Ectodermal cell (in vitro differentiated cells): ENCODE measurements around the gene GAL3ST2.

Experiments used
- H3K27ac ChIP-seq: 2 replicates; pipeline ENCODE4 v1.7.0; 2013; ENCODE audit warnings: mild to moderate bottlenecking, low read depth, low read length; ENCODE audit not compliant: insufficient read depth, poor library complexity, severe bottlenecking
- H3K27me3 ChIP-seq: 2 replicates; pipeline ENCODE4 v1.7.0; 2013; ENCODE audit warnings: mild to moderate bottlenecking, low read length; ENCODE audit not compliant: insufficient read depth, control insufficient read depth, poor library complexity, severe bottlenecking
- H3K36me3 ChIP-seq: one replicate; pipeline ENCODE4 v1.7.0; 2013; ENCODE audit warnings: low read length; ENCODE audit not compliant: control insufficient read depth, insufficient read depth
- H3K4me1 ChIP-seq: one replicate; pipeline ENCODE4 v1.7.0; 2013; ENCODE audit warnings: low read length; ENCODE audit not compliant: control insufficient read depth, insufficient read depth
- H3K4me3 ChIP-seq: 2 replicates; pipeline ENCODE4 v1.7.0; 2013; ENCODE audit warnings: low read depth, low read length, control low read depth; ENCODE audit not compliant: insufficient read depth
- H3K9me3 ChIP-seq: 2 replicates; pipeline ENCODE4 v1.7.0; 2013; ENCODE audit warnings: mild to moderate bottlenecking, low read length, moderate library complexity; ENCODE audit not compliant: control insufficient read depth
- WGBS, 2 experiments: methylation state at CpG; one replicate each; pipeline ENCODE4 v1.1.7; 2013; ENCODE audit warnings: missing lambda C conversion rate in 2 of 2; 5-methylcytosine and 5-hydroxymethylcytosine counted together

GAL3ST2 gene

DNA sequence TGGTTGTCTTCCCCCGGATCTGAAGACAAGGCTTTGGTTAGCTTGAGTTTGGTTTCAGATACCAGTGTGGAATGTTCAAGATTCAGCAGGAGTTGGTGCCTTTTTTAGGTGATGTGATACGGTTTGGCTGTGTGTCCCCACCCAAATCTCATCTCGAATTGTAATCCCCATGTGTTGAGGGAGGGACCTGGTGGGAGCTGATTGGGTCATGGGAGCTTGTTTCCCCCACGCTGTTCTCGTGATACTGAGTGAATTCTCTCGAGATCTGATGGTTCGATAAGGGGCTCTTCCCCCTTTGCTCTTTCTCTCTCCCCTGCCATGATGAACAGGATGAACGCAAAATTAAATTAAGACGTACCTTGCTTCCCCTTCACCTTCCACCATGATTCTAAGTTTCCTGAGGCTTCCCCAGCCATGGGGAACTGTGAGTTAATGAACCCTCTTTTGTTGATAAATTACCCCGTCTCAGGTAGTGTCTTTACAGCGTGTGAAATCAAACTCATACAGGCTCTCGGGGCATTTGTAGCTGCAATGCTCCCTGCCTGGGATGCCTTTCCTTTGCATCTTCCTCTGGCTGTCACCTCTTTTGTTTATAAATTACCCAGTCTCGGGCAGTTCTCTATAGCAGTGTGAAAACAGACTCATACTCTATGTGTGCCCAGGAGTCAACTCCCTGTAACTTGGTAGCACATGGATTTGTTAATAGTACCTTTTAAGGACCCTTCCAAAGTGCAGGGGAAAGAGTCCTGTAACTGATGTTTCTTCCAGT is 60.8 kb downstream of the GAL3ST2 start:
- no peaks in the 10 kb centered on the region for H3K27me3 ChIP-seq
- H3K4me3 ChIP-seq: no peak overlapping the region
- H3K36me3 ChIP-seq: no peaks in the 10 kb centered on the region
- H3K9me3 ChIP-seq: no peaks in the 10 kb centered on the region
- no peak overlapping the region for H3K27ac ChIP-seq
- 72 to 82% methylated on average over 13 of the region's 13 CpGs for WGBS, 2 experiments
- no peaks in the 10 kb centered on the region for H3K4me1 ChIP-seq

DNA sequence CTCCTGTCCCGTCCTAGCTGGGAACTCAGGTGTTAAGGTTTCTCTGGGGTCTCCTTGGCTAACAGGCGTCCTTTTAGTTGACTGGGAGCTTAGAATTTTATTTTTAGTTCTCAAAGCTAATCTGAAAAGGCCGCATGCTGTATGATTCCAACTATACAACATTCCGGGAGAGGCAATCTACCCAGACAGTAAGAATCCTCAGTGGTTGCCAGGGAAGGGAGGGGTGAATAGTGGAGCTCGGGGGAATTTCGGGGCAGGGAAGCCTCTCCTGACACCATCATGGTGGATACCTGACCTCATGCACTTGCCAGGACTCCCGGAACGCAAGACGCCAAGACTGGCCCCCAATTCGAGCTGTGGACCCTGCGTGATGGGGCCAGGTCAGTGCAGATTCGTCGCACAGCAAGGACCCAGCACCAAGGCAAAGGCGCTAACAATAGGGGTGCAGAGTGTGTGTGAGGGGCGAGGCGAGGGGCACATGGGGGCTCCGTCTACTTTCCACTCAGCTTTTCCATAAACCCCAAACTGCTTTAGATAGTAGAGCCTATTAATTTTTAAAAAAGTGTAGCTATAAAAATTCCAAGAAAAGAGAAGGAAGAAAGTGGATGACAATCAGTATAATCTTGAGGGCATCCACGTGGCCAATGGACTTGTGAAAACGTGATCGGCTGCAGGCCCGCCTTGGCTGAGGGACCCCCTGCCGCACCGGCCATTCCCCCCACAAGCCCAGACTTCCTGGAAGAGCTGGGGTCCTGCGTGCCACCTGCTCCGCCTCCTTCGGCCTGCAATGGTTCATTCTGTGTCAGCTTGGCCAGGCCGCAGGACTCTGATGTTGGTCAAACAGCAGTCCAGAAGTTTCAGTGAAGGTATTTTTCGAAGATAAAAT is 64.8 kb downstream of the GAL3ST2 start:
- 86 to 87% methylated on average over 26 to 28 of the region's 28 CpGs for WGBS, 2 experiments
- no peaks in the 10 kb centered on the region for H3K9me3 ChIP-seq
- no peaks in the 10 kb centered on the region for H3K36me3 ChIP-seq
- H3K27ac ChIP-seq: no peak overlapping the region
- H3K4me3 ChIP-seq: no peak overlapping the region
- H3K27me3 ChIP-seq: peaks cover 31% of the 10 kb centered on the region
- H3K4me1 ChIP-seq: peaks cover 5% of the 10 kb centered on the region

DNA sequence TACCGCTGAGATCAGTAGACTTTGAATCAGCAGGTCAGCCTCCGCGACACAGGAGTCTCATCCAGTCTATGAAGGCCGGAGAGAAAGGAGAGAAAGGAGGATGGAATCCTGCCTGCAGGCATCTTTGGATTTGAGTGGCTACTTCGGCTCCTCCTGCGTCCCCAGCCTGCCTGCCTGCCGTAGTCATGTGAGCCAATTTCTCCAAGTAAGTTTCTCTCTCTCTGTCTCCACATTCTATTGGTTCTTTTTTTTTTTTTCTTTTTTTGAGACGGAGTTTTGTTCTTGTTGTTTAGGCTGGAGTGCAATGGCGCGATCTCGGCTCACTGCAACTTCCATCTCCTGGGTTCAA is 65.4 kb downstream of the GAL3ST2 start:
- Histone ChIP-seq H3K36me3 (no peaks in the 10 kb centered on the region), H3K9me3 (no peaks in the 10 kb centered on the region), H3K4me3 (no peak overlapping the region), H3K27ac (no peak overlapping the region), H3K4me1 (peaks cover 5% of the 10 kb centered on the region), H3K27me3 (peaks cover 31% of the 10 kb centered on the region)
- WGBS, 2 experiments: 79 to 88% methylated on average over 7 to 11 of the region's 11 CpGs

DNA sequence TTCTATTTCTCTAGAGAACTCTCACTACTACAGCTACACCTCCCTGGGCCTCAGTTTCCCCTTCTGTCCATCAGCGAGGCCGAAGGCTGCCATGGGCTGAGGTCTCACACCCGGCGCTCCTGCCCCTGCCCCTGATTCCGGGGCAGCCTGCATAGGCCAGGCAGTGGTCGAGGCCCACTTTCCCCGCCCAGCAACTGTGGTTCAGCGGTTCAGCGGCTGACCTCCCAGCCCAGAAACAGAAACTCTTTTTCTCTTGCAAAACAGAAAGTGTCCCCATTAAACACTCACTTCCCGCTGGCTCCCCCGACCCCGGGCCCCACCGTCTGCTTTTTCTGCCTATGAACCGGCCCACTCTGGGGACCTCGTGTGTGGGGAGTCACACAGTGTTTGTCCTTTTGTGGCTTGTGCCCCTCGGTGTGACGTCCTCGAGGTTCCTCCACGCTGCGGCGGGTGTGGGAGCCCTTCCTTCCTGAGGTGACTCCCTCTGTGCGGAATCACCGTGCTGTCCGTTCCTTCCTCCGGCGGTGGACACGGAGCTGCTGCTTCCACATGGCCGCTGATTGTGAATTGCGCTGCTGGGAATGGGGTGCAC is 66.1 kb downstream of the GAL3ST2 start:
- no peak overlapping the region for H3K27ac ChIP-seq
- no peaks in the 10 kb centered on the region for H3K9me3 ChIP-seq
- no peaks in the 10 kb centered on the region for H3K36me3 ChIP-seq
- peaks cover 5% of the 10 kb centered on the region for H3K4me1 ChIP-seq
- H3K27me3 ChIP-seq: peaks cover 31% of the 10 kb centered on the region
- no peak overlapping the region for H3K4me3 ChIP-seq
- WGBS, 2 experiments: 73 to 76% methylated on average over 29 of the region's 29 CpGs

DNA sequence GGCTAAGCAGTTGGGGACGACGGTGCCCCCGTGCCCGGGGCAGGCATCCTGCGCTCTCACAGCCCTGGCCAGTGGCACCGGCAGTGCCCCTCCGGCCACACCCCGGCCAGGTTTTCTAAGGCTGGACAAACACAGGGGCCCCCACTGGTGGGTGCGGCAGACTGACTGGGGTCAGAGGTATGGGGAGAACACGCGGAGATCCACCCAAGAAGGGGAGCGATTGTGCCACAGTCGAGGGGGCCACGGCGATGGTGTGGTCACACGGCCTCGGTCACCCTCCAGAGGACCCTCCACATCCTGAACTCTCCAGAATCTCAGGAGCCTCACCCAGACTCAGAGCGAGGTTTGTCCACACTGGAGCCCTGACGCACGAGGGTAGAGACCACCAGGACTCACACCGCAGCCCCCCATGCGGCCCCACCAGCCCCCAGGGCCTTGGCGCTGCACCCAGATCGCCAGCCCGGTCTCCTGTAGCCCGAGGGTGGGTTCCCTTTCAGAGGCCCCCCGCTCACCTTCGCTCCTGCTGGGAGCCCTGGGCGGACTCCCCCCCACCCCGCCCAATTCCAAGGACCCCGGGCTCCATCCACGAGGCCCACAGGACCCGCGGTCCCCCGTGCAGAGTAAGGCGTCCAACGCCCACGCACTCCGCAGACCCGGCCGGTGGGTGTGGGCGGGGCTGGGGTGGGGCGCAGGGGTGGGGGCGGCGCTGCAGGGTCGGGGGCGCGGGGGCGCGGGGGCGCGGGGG is 66.9 kb downstream of the GAL3ST2 start:
- 58 to 64% methylated on average over 51 to 52 of the region's 52 CpGs for WGBS, 2 experiments
- peaks cover 31% of the 10 kb centered on the region for H3K27me3 ChIP-seq
- no peak overlapping the region for H3K27ac ChIP-seq
- no peak overlapping the region for H3K4me3 ChIP-seq
- H3K9me3 ChIP-seq: no peaks in the 10 kb centered on the region
- peaks cover 5% of the 10 kb centered on the region for H3K4me1 ChIP-seq
- H3K36me3 ChIP-seq: no peaks in the 10 kb centered on the region

DNA sequence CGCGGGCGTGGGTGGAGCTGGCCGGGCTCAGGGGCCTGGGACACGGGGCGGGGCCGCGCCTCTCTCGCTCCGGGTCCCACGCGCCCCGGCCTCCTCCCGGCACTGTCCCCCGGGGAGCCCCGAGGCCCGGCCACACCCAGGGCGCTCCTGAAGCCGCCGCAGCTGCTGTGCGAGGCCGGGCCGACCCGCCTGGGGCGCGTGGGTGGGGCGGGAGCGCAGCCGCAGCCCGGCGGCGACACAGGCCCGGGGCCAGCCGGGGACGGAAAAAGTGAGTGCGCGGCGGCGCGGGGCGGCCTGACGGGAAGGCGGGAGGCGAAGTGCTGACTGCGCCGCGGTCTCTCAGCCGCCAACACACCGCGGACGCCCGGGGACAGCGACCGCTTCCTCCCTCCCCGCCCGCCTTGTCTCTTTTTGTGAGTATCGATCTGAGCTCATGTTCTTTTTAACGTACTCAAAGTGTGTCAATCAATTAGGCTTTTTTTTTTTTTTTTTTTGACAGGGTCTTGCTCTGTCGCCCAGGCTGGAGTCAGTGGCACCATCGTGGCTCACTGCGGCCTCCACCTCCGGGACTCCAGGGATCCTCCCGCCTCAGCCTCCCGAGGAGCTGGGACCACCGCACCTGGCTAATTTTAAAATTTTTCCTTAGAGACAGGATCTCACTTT is 67.6 kb downstream of the GAL3ST2 start:
- 10% methylated on average over 65 of the region's 65 CpGs for WGBS, 2 experiments
- no peaks in the 10 kb centered on the region for H3K36me3 ChIP-seq
- H3K4me3 ChIP-seq: peak overlapping the region; percentile 16
- no peak overlapping the region for H3K27ac ChIP-seq
- H3K9me3 ChIP-seq: no peaks in the 10 kb centered on the region
- H3K27me3 ChIP-seq: peaks cover 31% of the 10 kb centered on the region
- H3K4me1 ChIP-seq: peaks cover 5% of the 10 kb centered on the region

DNA sequence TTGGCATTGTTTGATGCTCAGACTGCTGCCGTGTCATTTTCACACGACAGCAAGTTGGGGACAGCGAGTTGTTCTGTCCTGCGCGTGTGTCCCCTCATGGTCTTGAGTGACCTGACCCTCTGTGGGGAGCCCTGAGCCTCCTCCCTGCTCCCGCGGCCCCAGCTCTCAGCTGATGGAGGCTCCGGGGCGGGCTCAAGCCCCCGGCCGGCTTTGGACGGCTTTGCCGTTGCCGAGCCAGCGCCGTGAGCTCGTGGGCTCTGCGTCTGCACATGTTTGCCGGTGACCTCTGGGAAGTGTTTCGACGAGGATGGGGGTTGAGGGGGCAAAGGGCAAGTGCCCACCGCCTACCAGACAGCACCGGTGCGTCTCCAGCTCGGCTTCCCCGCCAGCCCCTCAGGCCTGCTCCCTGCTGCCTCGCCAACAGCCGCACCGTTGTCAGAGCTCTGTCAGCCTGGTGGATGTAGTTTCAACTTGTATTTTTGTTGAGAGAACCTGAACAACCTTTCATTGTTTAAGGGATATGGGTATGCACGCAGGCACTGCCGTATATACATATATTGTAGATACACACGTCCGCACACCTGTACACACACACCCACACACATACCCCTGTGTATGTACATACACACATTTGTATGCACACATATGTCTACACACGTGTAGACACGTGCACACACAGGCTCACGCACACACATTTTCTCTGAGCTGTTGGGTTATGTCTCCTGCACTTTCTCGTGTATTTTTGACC is 68.4 kb downstream of the GAL3ST2 start:
- Histone ChIP-seq H3K27ac (no peak overlapping the region), H3K9me3 (no peaks in the 10 kb centered on the region), H3K4me3 (no peak overlapping the region), H3K27me3 (peaks cover 31% of the 10 kb centered on the region), H3K36me3 (no peaks in the 10 kb centered on the region), H3K4me1 (peaks cover 5% of the 10 kb centered on the region)
- WGBS, 2 experiments: 87% methylated on average over 37 of the region's 37 CpGs

DNA sequence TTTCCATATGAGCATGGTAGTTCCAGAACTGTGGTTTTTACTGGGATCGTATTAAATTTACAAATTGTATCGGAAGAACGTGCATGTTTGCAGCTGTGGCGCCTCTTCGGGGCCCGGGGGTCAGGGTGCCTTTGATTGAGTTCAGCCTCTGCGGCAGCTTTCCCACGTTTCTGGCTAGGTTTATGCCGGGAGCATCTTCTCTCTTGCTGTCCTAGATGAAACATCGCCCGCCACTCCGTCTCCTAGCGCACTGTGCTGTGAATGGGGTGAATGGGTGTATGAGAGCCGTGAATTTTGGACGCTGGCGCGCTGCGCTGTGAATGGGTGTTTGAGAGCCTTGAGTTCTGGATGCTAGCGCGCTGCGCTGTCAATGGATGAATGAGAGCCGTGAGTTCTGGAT is 69.8 kb downstream of the GAL3ST2 start:
- H3K27ac ChIP-seq: no peak overlapping the region
- 94 to 96% methylated on average over 22 of the region's 22 CpGs for WGBS, 2 experiments
- peaks cover 5% of the 10 kb centered on the region for H3K4me1 ChIP-seq
- H3K36me3 ChIP-seq: no peaks in the 10 kb centered on the region
- peaks cover 31% of the 10 kb centered on the region for H3K27me3 ChIP-seq
- no peak overlapping the region for H3K4me3 ChIP-seq
- no peaks in the 10 kb centered on the region for H3K9me3 ChIP-seq
